ENCODE data around the gene PDE6G. TPM values are rescaled to one million over a fixed set of nuclear protein-coding genes. Genes with fewer than 3 reads are reported as not detected.
A peak's percentile ranks its signal among the peaks of the same experiment; 100 is the strongest.

Gene PDE6G
- total RNA-seq, 2 experiments from 2014 or later = 8.9 to 11.4 TPM

GRCh38 chr17:81664051-81664470 is 7.7 kb upstream of the PDE6G start:
- Mint-ChIP-seq H3K27me3 (no peaks in the 10 kb centered on the region), H3K36me3 (ENCODE audit: low read depth) (peaks cover 41% of the 10 kb centered on the region), H3K4me3 (peak overlapping the region; percentile 33), H3K4me1 (ENCODE audit: low read depth) (peaks cover 48% of the 10 kb centered on the region), H3K9me3 (peaks cover 2% of the 10 kb centered on the region), H3K27ac (peak overlapping the region; percentile 99)
- no peak for TF ChIP-seq CTCF (IDR thresholded peaks at IDR 0.05)
- intact Hi-C loops (cut with micrococcal nuclease) = no loop called here
- no peak for ATAC-seq
- DNase-seq = peak; percentile 40
- ChIA-PET CTCF (interaction anchor here (1.0 to 1.5 kb wide), 2 partner anchors 16 to 357 kb away, joined by 3 to 4 read pairs; no protein-coding TSS in a partner anchor), POLR2A (interaction anchor here (1.0 to 1.7 kb wide), 4 partner anchors 11 to 315 kb away, joined by 3 to 4 read pairs (median 4); partner anchors contain the start of gene FAAP100)

GRCh38 chr17:81662002-81662401 is 5.7 kb upstream of the PDE6G start:
- intact Hi-C loops (cut with micrococcal nuclease) = no loop called here
- peak overlapping the region; percentile 46 for H3K27ac Mint-ChIP-seq
- peaks cover 36% of the 10 kb centered on the region for H3K4me1 Mint-ChIP-seq (ENCODE audit: low read depth)
- POLR2A ChIA-PET = interaction anchor here (0.7 to 1.5 kb wide), 3 partner anchors 8 to 26 kb away, joined by 3 to 5 read pairs (median 3); no protein-coding TSS in a partner anchor
- H3K27me3 Mint-ChIP-seq = no peaks in the 10 kb centered on the region
- H3K36me3 Mint-ChIP-seq (ENCODE audit: low read depth) = peaks cover 27% of the 10 kb centered on the region
- H3K4me3 Mint-ChIP-seq = no peak overlapping the region
- DNase-seq (no peak), ATAC-seq (no peak)
- CTCF ChIA-PET = interaction anchor here (1.1 to 1.2 kb wide), 2 partner anchors 61 to 143 kb away, joined by 3 to 5 read pairs; no protein-coding TSS in a partner anchor
- peaks cover 2% of the 10 kb centered on the region for H3K9me3 Mint-ChIP-seq
- no peak for TF ChIP-seq CTCF (IDR thresholded peaks at IDR 0.05)

GRCh38 chr17:81660441-81660840 is 4.1 kb upstream of the PDE6G start:
- peaks cover 35% of the 10 kb centered on the region for H3K4me1 Mint-ChIP-seq (ENCODE audit: low read depth)
- ChIA-PET CTCF (no interaction called here), POLR2A (interaction anchor here (1.3 kb wide), 1 partner anchor 53 kb away, joined by 4 read pairs; no protein-coding TSS in a partner anchor)
- no peaks in the 10 kb centered on the region for H3K27me3 Mint-ChIP-seq
- DNase-seq = no peak
- peaks cover 18% of the 10 kb centered on the region for H3K36me3 Mint-ChIP-seq (ENCODE audit: low read depth)
- H3K27ac Mint-ChIP-seq = no peak overlapping the region
- ATAC-seq = no peak
- intact Hi-C loops (cut with micrococcal nuclease) = no loop called here
- H3K4me3 Mint-ChIP-seq = no peak overlapping the region
- no peak for TF ChIP-seq CTCF (IDR thresholded peaks at IDR 0.05)
- H3K9me3 Mint-ChIP-seq = peaks cover 2% of the 10 kb centered on the region

GRCh38 chr17:81659038-81659437 is 2.7 kb upstream of the PDE6G start:
- Mint-ChIP-seq H3K9me3 (no peaks in the 10 kb centered on the region), H3K36me3 (ENCODE audit: low read depth) (peaks cover 4% of the 10 kb centered on the region), H3K27me3 (no peaks in the 10 kb centered on the region), H3K4me1 (ENCODE audit: low read depth) (peaks cover 25% of the 10 kb centered on the region), H3K4me3 (no peak overlapping the region), H3K27ac (no peak overlapping the region)
- ChIA-PET CTCF (interaction anchor here (1.3 kb wide), 1 partner anchor 37 kb away, joined by 3 read pairs; no protein-coding TSS in a partner anchor), POLR2A (no interaction called here)
- TF ChIP-seq CTCF (IDR thresholded peaks at IDR 0.05) = no peak
- intact Hi-C loops (cut with micrococcal nuclease) = no loop called here
- DNase-seq (no peak), ATAC-seq (no peak)

GRCh38 chr17:81656835-81657234 is 493 bp upstream of the PDE6G start:
- intact Hi-C loops (cut with micrococcal nuclease) = no loop called here
- TF ChIP-seq CTCF (IDR thresholded peaks at IDR 0.05) = no peak
- H3K36me3 Mint-ChIP-seq (ENCODE audit: low read depth) = no peaks in the 10 kb centered on the region
- DNase-seq = no peak
- no peak for ATAC-seq
- peaks cover 16% of the 10 kb centered on the region for H3K4me1 Mint-ChIP-seq (ENCODE audit: low read depth)
- no peaks in the 10 kb centered on the region for H3K9me3 Mint-ChIP-seq
- CTCF ChIA-PET = interaction anchor here (0.6 to 1.1 kb wide), 2 partner anchors 19 to 56 kb away, joined by 3 read pairs; no protein-coding TSS in a partner anchor
- H3K27me3 Mint-ChIP-seq = peaks cover under 1% of the 10 kb centered on the region
- no peak overlapping the region for H3K4me3 Mint-ChIP-seq
- POLR2A ChIA-PET = interaction anchor here (0.6 to 1.4 kb wide), 4 partner anchors 9 to 47 kb away, joined by 3 to 6 read pairs (median 4); partner anchors contain the start of gene MRPL12
- H3K27ac Mint-ChIP-seq = no peak overlapping the region

Measured in activated CD8-positive, alpha-beta T cell treated with anti-CD3 and anti-CD28 coated beads for 36 hours (primary cell).